Prostate gland (tissue), 2 donors: Measurements from ENCODE around the gene C1QL1. TPM values are rescaled to one million over a fixed set of nuclear protein-coding genes. Genes with fewer than 3 reads are reported as not detected.
A peak's percentile ranks its signal among the peaks of the same experiment; 100 is the strongest.

Experiments
- DNase-seq: peaks from one replicate; pipeline ENCODE4 v3.0.0-alpha.2; 2019; ENCODE audit warnings: low spot score
- H3K27ac ChIP-seq, 2 donors: fragments of 200-600 bp; sonication (generic); 2 replicates each; pipeline ENCODE4 v1.5.1; 2017 to 2019
- H3K27me3 ChIP-seq: fragments of 200-600 bp; sonication (generic); replicated peaks from 2 replicates; pipeline ENCODE4 v1.5.1; 2019; ENCODE audit not compliant: insufficient read depth
- H3K36me3 ChIP-seq, 2 donors: fragments of 200-600 bp; sonication (generic); 1 replicate in 1 of 2; 2 replicates in 1 of 2; pipeline versions ENCODE4 v1.5.1 to v1.8.1; 2017 to 2019
- H3K4me1 ChIP-seq: fragments of 200-600 bp; sonication (generic); replicated peaks from 2 replicates; pipeline ENCODE4 v1.5.1; 2019
- H3K4me3 ChIP-seq, 2 donors: fragments of 200-600 bp; sonication (generic); 2 replicates each; pipeline ENCODE4 v1.5.1; 2017 to 2019
- H3K9me3 ChIP-seq: fragments of 200-600 bp; sonication (generic); 2 replicates; pipeline ENCODE4 v1.5.1; 2017
- POLR2A ChIP-seq: fragments of 450-650 bp; IDR thresholded peaks from one replicate; pipeline ENCODE4 v1.6.1; 2016; ENCODE audit warnings: antibody characterized with exemption, mild to moderate bottlenecking
- POLR2AphosphoS5 ChIP-seq: sonication (generic); formaldehyde crosslinking; IDR thresholded peaks from one replicate; pipeline ENCODE4 v1.6.1; 2017; ENCODE audit warnings: antibody characterized with exemption
- WGBS: methylation state at CpG from one replicate; pipeline ENCODE4 v1.1.5; 2018; 5-methylcytosine and 5-hydroxymethylcytosine counted together
- intact Hi-C: fragments of 100-400 bp; cut with DNase I; formaldehyde crosslinking; loops from one replicate; pipeline ENCODE4 v1.14.2; 2022
- total RNA-seq, 2 donors: library from RNA; depleted of rRNA; stranded (reverse); fragments of >200 nt; gene quantifications; one replicate each; pipeline ENCODE4 v1.1.0, GENCODE V29; 2016
- TF ChIP-seq, protein P1 (sequence below), 4 experiments: fragments of 200-600 bp in 2 of 4; fragments of 450-650 bp in 2 of 4; sonication (generic) in 2 of 4; IDR thresholded peaks; 1 replicate in 3 of 4; 2 replicates in 1 of 4; pipeline ENCODE4 v1.5.1; 2016 to 2019; ENCODE audit warnings: antibody characterized with exemption in 4 of 4, mild to moderate bottlenecking in 2 of 4, moderate library complexity in 2 of 4

The C1QL1 gene
- total RNA-seq, 2 donors from 2014 or later = 0.87 to 1.1 TPM

- DNase-seq = no peak
- H3K27me3 ChIP-seq = peaks cover 5% of the 10 kb centered on the region
- no peak for TF ChIP-seq POLR2AphosphoS5
- TF ChIP-seq POLR2A = no peak
- TF ChIP-seq, protein P1, sequence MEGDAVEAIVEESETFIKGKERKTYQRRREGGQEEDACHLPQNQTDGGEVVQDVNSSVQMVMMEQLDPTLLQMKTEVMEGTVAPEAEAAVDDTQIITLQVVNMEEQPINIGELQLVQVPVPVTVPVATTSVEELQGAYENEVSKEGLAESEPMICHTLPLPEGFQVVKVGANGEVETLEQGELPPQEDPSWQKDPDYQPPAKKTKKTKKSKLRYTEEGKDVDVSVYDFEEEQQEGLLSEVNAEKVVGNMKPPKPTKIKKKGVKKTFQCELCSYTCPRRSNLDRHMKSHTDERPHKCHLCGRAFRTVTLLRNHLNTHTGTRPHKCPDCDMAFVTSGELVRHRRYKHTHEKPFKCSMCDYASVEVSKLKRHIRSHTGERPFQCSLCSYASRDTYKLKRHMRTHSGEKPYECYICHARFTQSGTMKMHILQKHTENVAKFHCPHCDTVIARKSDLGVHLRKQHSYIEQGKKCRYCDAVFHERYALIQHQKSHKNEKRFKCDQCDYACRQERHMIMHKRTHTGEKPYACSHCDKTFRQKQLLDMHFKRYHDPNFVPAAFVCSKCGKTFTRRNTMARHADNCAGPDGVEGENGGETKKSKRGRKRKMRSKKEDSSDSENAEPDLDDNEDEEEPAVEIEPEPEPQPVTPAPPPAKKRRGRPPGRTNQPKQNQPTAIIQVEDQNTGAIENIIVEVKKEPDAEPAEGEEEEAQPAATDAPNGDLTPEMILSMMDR (IDR thresholded peaks at IDR 0.05) = no peak
- H3K9me3 ChIP-seq = no peaks in the 10 kb centered on the region
- 82% methylated on average over 8 of the region's 8 CpGs for WGBS
- H3K4me1 ChIP-seq = no peaks in the 10 kb centered on the region
- no peak overlapping the region for H3K27ac ChIP-seq
- intact Hi-C loops = no loop called here
- no peaks in the 10 kb centered on the region for H3K36me3 ChIP-seq
- no peak overlapping the region for H3K4me3 ChIP-seq
Observed at GRCh38 chr17:44956998-44957981, 10.8 kb downstream of the C1QL1 start.

DNA sequence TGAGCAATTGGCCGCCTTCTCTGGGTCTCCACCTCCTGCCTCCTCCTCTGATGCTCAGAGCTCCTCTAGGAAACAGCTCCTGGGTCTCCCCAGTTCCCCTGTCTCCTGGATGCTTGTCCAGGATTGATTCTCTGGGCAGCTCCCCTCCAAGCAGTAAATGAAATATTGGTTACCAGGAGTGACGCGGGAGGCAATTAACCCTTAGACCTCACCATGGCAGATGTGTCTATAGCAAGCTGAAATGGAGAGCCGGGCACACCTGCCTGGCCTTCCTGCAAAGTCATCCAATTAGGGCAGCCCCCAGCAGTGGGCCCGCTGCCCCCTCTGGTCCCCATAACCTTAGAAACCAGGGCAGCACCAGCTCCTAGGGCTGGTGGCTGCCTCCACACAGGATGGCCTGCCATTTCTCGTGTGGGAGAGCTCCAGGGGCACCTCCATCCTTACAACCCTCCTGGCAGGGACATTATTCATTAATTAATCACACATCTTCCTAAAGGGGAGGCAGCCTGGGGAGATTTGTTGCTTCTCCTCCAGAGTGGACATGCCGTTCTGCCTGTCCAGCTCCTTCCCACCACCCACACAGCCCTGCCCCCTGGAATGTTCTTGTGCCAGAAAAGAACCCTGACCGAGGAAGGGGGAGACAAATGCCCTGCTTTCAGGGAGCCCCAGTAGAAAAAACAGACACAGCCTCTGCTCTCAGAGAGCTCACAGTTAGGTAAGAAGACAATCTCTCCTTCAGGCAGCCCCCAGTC is 12.3 kb downstream of the C1QL1 start:
- intact Hi-C loops = no loop called here
- Histone ChIP-seq H3K27me3 (peaks cover 5% of the 10 kb centered on the region), H3K4me3 (no peak overlapping the region), H3K27ac (no peak overlapping the region), H3K4me1 (no peaks in the 10 kb centered on the region), H3K36me3 (no peaks in the 10 kb centered on the region), H3K9me3 (no peaks in the 10 kb centered on the region)
- 66% methylated on average over 8 of the region's 8 CpGs for WGBS
- TF ChIP-seq POLR2A = no peak
- TF ChIP-seq, protein P1 (IDR thresholded peaks at IDR 0.05) = no peak
- TF ChIP-seq POLR2AphosphoS5 = no peak
- no peak for DNase-seq

GRCh38 chr17:44952946-44953475 is 15.1 kb downstream of the C1QL1 start:
- DNase-seq = no peak
- intact Hi-C loops = no loop called here
- TF ChIP-seq POLR2A = no peak
- TF ChIP-seq, protein P1 (IDR thresholded peaks at IDR 0.05) = no peak
- no peak for TF ChIP-seq POLR2AphosphoS5
- no peaks in the 10 kb centered on the region for H3K27me3 ChIP-seq
- H3K27ac ChIP-seq = no peak overlapping the region
- H3K36me3 ChIP-seq = no peaks in the 10 kb centered on the region
- 72% methylated on average over 6 of the region's 6 CpGs for WGBS
- no peaks in the 10 kb centered on the region for H3K9me3 ChIP-seq
- H3K4me3 ChIP-seq = no peak overlapping the region
- no peaks in the 10 kb centered on the region for H3K4me1 ChIP-seq

- Histone ChIP-seq H3K4me3 (peak overlapping the region; percentile 43 to 45), H3K27me3 (no peaks in the 10 kb centered on the region), H3K9me3 (no peaks in the 10 kb centered on the region), H3K36me3 (no peaks in the 10 kb centered on the region), H3K4me1 (peaks cover 3% of the 10 kb centered on the region), H3K27ac (no peak overlapping the region)
- intact Hi-C loops = no loop called here
- 60% methylated on average over 7 of the region's 7 CpGs for WGBS
- TF ChIP-seq, protein P1 (IDR thresholded peaks at IDR 0.05) = no peak
- TF ChIP-seq POLR2A (no peak), POLR2AphosphoS5 (no peak)
- no peak for DNase-seq
Observed at GRCh38 chr17:44948315-44948795, 19.7 kb downstream of the C1QL1 start.
